Measurements from ENCODE around the gene NDFIP2.

NDFIP2 gene

GRCh38 chr13:79604752-79605151 is 123.8 kb downstream of the NDFIP2 start:
- DNase-seq, result no peak
